Measurements from ENCODE around the gene GALNT15.

The GALNT15 gene

GRCh38 chr3:16168211-16168610 is 6.3 kb upstream of the GALNT15 start:
- DNase-seq, result no peak

- no peak for DNase-seq
Measured at GRCh38 chr3:16171009-16171408, 3.5 kb upstream of the GALNT15 start.

GRCh38 chr3:16171825-16172224 is 2.7 kb upstream of the GALNT15 start:
- no peak for DNase-seq

GRCh38 chr3:16173283-16174025 is 1.0 kb upstream of the GALNT15 start:
- DNase-seq, result no peak

- no peak for DNase-seq
Measured at GRCh38 chr3:16174026-16174355, 489 bp upstream of the GALNT15 start.

GRCh38 chr3:16174976-16175901 is 759 bp downstream of the GALNT15 start:
- DNase-seq, result no peak

- no peak for DNase-seq
Measured at GRCh38 chr3:16176391-16177030, 2.0 kb downstream of the GALNT15 start.

- DNase-seq, result no peak
Measured at GRCh38 chr3:16177382-16177781, 2.9 kb downstream of the GALNT15 start.

GRCh38 chr3:16177962-16178627 is 3.6 kb downstream of the GALNT15 start:
- no peak for DNase-seq

GRCh38 chr3:16178628-16178988 is 4.1 kb downstream of the GALNT15 start:
- DNase-seq, result no peak

GRCh38 chr3:16179261-16179660 is 4.8 kb downstream of the GALNT15 start:
- DNase-seq, result no peak

- DNase-seq, result no peak
Measured at GRCh38 chr3:16179771-16180736, 5.6 kb downstream of the GALNT15 start.

- DNase-seq, result no peak
Measured at GRCh38 chr3:16180737-16181134, 6.3 kb downstream of the GALNT15 start.

- no peak for DNase-seq
Measured at GRCh38 chr3:16181361-16181760, 6.9 kb downstream of the GALNT15 start.

- no peak for DNase-seq
Measured at GRCh38 chr3:16182183-16182582, 7.7 kb downstream of the GALNT15 start.

GRCh38 chr3:16182612-16183011 is 8.1 kb downstream of the GALNT15 start:
- DNase-seq, result no peak

GRCh38 chr3:16183082-16183481 is 8.6 kb downstream of the GALNT15 start:
- no peak for DNase-seq

GRCh38 chr3:16183601-16184270 is 9.3 kb downstream of the GALNT15 start:
- no peak for DNase-seq

- DNase-seq, result no peak
Measured at GRCh38 chr3:16186086-16186485, 11.6 kb downstream of the GALNT15 start.

- no peak for DNase-seq
Measured at GRCh38 chr3:16186565-16186964, 12.1 kb downstream of the GALNT15 start.

- DNase-seq, result no peak
Measured at GRCh38 chr3:16187213-16187790, 12.8 kb downstream of the GALNT15 start.

All from NCI-H510A treated with DMSO at 0.1 percent for 48 hours (cell line).